Neural progenitor cell (in vitro differentiated cells): ENCODE results near the gene LMBR1. TPM values are rescaled to one million over a fixed set of nuclear protein-coding genes. Genes with fewer than 3 reads are reported as not detected.

ENCODE experiments used
- DNase-seq: peaks from one replicate; pipeline ENCODE4 v3.0.0-alpha.2; 2016; ENCODE audit warnings: low spot score
- H2AFZ ChIP-seq: fragments of 200-600 bp; sonication (generic); replicated peaks from 2 replicates; pipeline ENCODE4 v1.6.1; 2016; ENCODE audit warnings: antibody characterized with exemption
- H3F3A ChIP-seq: fragments of 200-600 bp; sonication (generic); 2 replicates; pipeline ENCODE4 v1.6.1; 2016; ENCODE audit warnings: antibody characterized with exemption, low read depth
- H3K27ac ChIP-seq: fragments of 200-600 bp; sonication (generic); 2 replicates; pipeline ENCODE4 v1.5.1; 2016; ENCODE audit warnings: mild to moderate bottlenecking
- H3K27me3 ChIP-seq: fragments of 200-600 bp; sonication (generic); 2 replicates; pipeline ENCODE4 v1.6.1; 2016; ENCODE audit warnings: mild to moderate bottlenecking, moderate library complexity
- H3K36me3 ChIP-seq: fragments of 200-600 bp; sonication (generic); 2 replicates; pipeline ENCODE4 v1.5.1; 2016
- H3K4me1 ChIP-seq: fragments of 200-600 bp; sonication (generic); 2 replicates; pipeline ENCODE4 v1.6.1; 2016; ENCODE audit warnings: mixed run types
- H3K4me2 ChIP-seq: fragments of 200-600 bp; sonication (generic); 2 replicates; pipeline ENCODE4 v1.6.1; 2016
- H3K4me3 ChIP-seq: fragments of 200-600 bp; sonication (generic); 2 replicates; pipeline ENCODE4 v1.5.1; 2016
- H3K79me2 ChIP-seq: fragments of 200-600 bp; sonication (generic); 2 replicates; pipeline ENCODE4 v1.6.1; 2016; ENCODE audit warnings: low read depth
- H3K9ac ChIP-seq: fragments of 200-600 bp; sonication (generic); 2 replicates; pipeline ENCODE4 v1.6.1; 2016
- H3K9me3 ChIP-seq: fragments of 200-600 bp; sonication (generic); 2 replicates; pipeline ENCODE4 v1.5.1; 2016; ENCODE audit warnings: low read depth
- H4K20me1 ChIP-seq: fragments of 200-600 bp; sonication (generic); 2 replicates; pipeline ENCODE4 v1.6.1; 2016; ENCODE audit warnings: low read depth
- H3K27ac Mint-ChIP-seq: 3 replicates; pipeline ENCODE4 v1.8.0; 2021; ENCODE audit warnings: mixed read lengths
- H3K27me3 Mint-ChIP-seq: 2 replicates; pipeline ENCODE4 v1.8.0; 2022; ENCODE audit warnings: low read depth, mild to moderate bottlenecking, inconsistent platforms, moderate library complexity, mixed read lengths; ENCODE audit not compliant: insufficient read depth
- H3K36me3 Mint-ChIP-seq: 3 replicates; pipeline ENCODE4 v1.8.0; 2021; ENCODE audit warnings: mixed read lengths
- H3K4me1 Mint-ChIP-seq: 3 replicates; pipeline ENCODE4 v1.8.0; 2021; ENCODE audit warnings: mixed read lengths
- H3K4me3 Mint-ChIP-seq: 3 replicates; pipeline ENCODE4 v1.8.0; 2021; ENCODE audit warnings: mild to moderate bottlenecking, moderate library complexity, mixed read lengths
- H3K9me3 Mint-ChIP-seq: 3 replicates; pipeline ENCODE4 v1.8.0; 2020; ENCODE audit warnings: mixed read lengths
- EZH2 ChIP-seq: fragments of 200-600 bp; sonication (generic); IDR thresholded peaks from 2 replicates; pipeline ENCODE4 v1.6.1; 2017; ENCODE audit warnings: antibody characterized with exemption, mild to moderate bottlenecking, moderate library complexity
- EZH2phosphoT487 ChIP-seq: fragments of 200-600 bp; sonication (generic); IDR thresholded peaks from 2 replicates; pipeline ENCODE4 v1.6.1; 2017; ENCODE audit warnings: antibody characterized with exemption
- total RNA-seq: library from RNA; depleted of rRNA; stranded (reverse); fragments of >200 nt; gene quantifications from 2 replicates; pipeline ENCODE4 v1.2.3, GENCODE V29; 2015; ENCODE audit warnings: low replicate concordance
- TF ChIP-seq, protein P1 (sequence below): fragments of 200-600 bp; sonication (generic); IDR thresholded peaks from 2 replicates; pipeline ENCODE4 v1.5.1; 2017; ENCODE audit warnings: antibody characterized with exemption, mild to moderate bottlenecking

LMBR1 gene
- total RNA-seq, 1 donor from 2014 or later, result 58.1 TPM

DNA sequence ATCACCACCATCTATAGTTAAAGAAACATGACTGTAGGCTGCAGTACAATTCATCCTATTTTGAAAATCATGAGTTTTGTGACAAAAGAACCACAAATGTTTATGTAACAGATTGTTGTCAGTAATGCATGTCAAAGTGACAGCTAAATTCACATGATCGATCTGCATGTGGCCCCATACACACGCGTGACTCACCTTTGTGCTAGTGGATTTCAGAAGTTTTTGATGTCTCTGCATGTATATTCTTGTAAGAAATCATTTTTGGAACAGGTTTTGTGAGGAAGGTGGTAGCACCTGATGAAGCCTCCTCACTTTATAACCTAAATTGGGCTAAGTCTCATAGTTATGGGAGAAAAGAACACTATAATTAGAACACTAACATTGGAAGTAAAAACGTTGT lies 235.3 kb downstream of the LMBR1 start:
- H3K27me3 ChIP-seq, result no peaks in the 10 kb centered on the region
- Mint-ChIP-seq H3K4me1 (no peaks in the 10 kb centered on the region), H3K9me3 (no peaks in the 10 kb centered on the region), H3K27ac (no peak overlapping the region), H3K4me3 (no peak overlapping the region), H3K27me3 (no peaks in the 10 kb centered on the region), H3K36me3 (no peaks in the 10 kb centered on the region)
- H3K4me2 ChIP-seq, result no peak overlapping the region
- no peak for DNase-seq
- TF ChIP-seq EZH2 (no peak), EZH2phosphoT487 (no peak)
- TF ChIP-seq, protein P1, sequence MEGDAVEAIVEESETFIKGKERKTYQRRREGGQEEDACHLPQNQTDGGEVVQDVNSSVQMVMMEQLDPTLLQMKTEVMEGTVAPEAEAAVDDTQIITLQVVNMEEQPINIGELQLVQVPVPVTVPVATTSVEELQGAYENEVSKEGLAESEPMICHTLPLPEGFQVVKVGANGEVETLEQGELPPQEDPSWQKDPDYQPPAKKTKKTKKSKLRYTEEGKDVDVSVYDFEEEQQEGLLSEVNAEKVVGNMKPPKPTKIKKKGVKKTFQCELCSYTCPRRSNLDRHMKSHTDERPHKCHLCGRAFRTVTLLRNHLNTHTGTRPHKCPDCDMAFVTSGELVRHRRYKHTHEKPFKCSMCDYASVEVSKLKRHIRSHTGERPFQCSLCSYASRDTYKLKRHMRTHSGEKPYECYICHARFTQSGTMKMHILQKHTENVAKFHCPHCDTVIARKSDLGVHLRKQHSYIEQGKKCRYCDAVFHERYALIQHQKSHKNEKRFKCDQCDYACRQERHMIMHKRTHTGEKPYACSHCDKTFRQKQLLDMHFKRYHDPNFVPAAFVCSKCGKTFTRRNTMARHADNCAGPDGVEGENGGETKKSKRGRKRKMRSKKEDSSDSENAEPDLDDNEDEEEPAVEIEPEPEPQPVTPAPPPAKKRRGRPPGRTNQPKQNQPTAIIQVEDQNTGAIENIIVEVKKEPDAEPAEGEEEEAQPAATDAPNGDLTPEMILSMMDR, result no peak
- no peaks in the 10 kb centered on the region for H4K20me1 ChIP-seq
- no peak overlapping the region for H3K9ac ChIP-seq
- H3K4me3 ChIP-seq, result no peak overlapping the region
- peaks cover 34% of the 10 kb centered on the region for H3K4me1 ChIP-seq
- peaks cover 25% of the 10 kb centered on the region for H3F3A ChIP-seq
- H3K79me2 ChIP-seq, result no peaks in the 10 kb centered on the region
- no peak overlapping the region for H2AFZ ChIP-seq
- no peaks in the 10 kb centered on the region for H3K9me3 ChIP-seq
- no peak overlapping the region for H3K27ac ChIP-seq
- H3K36me3 ChIP-seq, result no peaks in the 10 kb centered on the region

DNA sequence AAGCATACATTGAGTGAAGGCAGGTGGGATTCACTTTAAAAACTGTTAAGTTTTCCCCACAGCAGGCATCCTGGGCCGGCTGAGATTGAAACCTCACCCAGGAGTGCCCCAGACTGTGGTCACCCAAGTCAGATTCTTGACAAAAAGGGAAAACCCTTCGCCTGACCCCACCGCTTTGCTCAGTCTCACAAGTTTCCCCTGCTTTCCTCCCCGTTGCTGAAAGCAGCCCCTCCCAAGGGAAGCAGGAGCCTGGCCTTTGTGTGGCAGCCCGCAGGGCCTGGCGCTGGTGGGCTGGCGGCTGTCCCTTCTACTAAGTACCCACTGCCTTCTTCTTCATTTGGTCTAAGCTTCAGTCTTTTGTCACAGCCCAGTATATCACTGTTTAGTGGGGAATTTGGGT lies 236.4 kb downstream of the LMBR1 start:
- Histone ChIP-seq H3K36me3 (no peaks in the 10 kb centered on the region), H3K79me2 (no peaks in the 10 kb centered on the region), H3K27me3 (no peaks in the 10 kb centered on the region), H3K4me3 (no peak overlapping the region), H3K4me2 (peak overlapping the region; percentile 7), H3K27ac (peak overlapping the region; percentile 90), H3F3A (peaks cover 25% of the 10 kb centered on the region), H4K20me1 (no peaks in the 10 kb centered on the region), H3K9me3 (no peaks in the 10 kb centered on the region), H3K9ac (peak overlapping the region; percentile 52), H3K4me1 (peaks cover 34% of the 10 kb centered on the region), H2AFZ (peak overlapping the region; percentile 84)
- Mint-ChIP-seq H3K4me1 (no peaks in the 10 kb centered on the region), H3K27me3 (no peaks in the 10 kb centered on the region), H3K4me3 (no peak overlapping the region), H3K27ac (no peak overlapping the region), H3K9me3 (no peaks in the 10 kb centered on the region), H3K36me3 (no peaks in the 10 kb centered on the region)
- DNase-seq, result peak; percentile 73
- TF ChIP-seq, protein P1, result no peak
- TF ChIP-seq EZH2phosphoT487 (no peak), EZH2 (no peak)

DNA sequence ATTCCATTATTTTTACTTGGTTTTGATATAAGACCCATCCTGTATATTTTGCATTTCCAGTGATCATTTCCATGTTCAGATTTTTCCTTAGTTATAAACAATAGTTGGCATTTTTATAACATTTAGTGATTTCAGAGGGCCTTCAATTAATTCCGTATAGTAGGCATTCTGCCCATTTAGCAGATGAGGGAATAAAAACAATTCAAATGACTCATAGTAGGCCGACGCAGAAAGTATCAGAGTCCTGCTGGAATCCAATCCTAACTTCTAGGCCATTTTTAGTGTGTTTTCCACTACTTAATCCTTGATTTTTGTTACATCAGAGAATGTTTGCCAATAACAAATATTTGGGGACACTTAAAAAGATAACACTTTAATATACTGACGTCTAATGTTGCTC lies 237.0 kb downstream of the LMBR1 start:
- peak overlapping the region; percentile 90 for H3K27ac ChIP-seq
- H3K9me3 ChIP-seq, result no peaks in the 10 kb centered on the region
- no peaks in the 10 kb centered on the region for H3K27me3 Mint-ChIP-seq
- no peak overlapping the region for H3K9ac ChIP-seq
- TF ChIP-seq EZH2, result no peak
- TF ChIP-seq, protein P1, result no peak
- TF ChIP-seq EZH2phosphoT487, result no peak
- H4K20me1 ChIP-seq, result no peaks in the 10 kb centered on the region
- no peak for DNase-seq
- peaks cover 34% of the 10 kb centered on the region for H3K4me1 ChIP-seq
- H3K4me1 Mint-ChIP-seq, result no peaks in the 10 kb centered on the region
- no peak overlapping the region for H3K4me3 Mint-ChIP-seq
- peaks cover 25% of the 10 kb centered on the region for H3F3A ChIP-seq
- H3K27me3 ChIP-seq, result no peaks in the 10 kb centered on the region
- no peaks in the 10 kb centered on the region for H3K79me2 ChIP-seq
- no peaks in the 10 kb centered on the region for H3K36me3 Mint-ChIP-seq
- no peak overlapping the region for H2AFZ ChIP-seq
- H3K4me3 ChIP-seq, result no peak overlapping the region
- no peaks in the 10 kb centered on the region for H3K9me3 Mint-ChIP-seq
- no peak overlapping the region for H3K27ac Mint-ChIP-seq
- H3K4me2 ChIP-seq, result peak overlapping the region; percentile 7
- H3K36me3 ChIP-seq, result no peaks in the 10 kb centered on the region
